K562 (cell line): ENCODE results near the gene UBE2L3. TPM values are rescaled to one million over a fixed set of nuclear protein-coding genes. Genes with fewer than 3 reads are reported as not detected.

Source experiments
- ATF3 ChIP-seq, 2 experiments: fragments of 450-650 bp in 1 of 2; sonication (generic) in 1 of 2; formaldehyde crosslinking in 1 of 2; IDR thresholded peaks in 1 of 2; conservative IDR thresholded peaks in 1 of 2; 2 replicates each; pipeline versions ENCODE4 v1.6.1 to v1.8.1; 2016 to 2023; ENCODE audit warnings: mild to moderate bottlenecking in 2 of 2, moderate library complexity in 2 of 2, inconsistent platforms in 1 of 2, missing genetic modification reagents in 1 of 2
- BMI1 ChIP-seq: fragments of 150-350 bp; IDR thresholded peaks from 2 replicates; pipeline ENCODE4 v1.6.1; 2014; ENCODE audit warnings: low read length
- EWSR1 ChIP-seq: fragments of 450-650 bp; IDR thresholded peaks from 2 replicates; pipeline ENCODE4 v1.6.1; 2018; ENCODE audit warnings: borderline replicate concordance, mild to moderate bottlenecking, low read depth, moderate library complexity; ENCODE audit not compliant: partially characterized antibody
- GTF2B ChIP-seq: IDR thresholded peaks from 2 replicates; pipeline ENCODE4 v1.6.1; 2011; ENCODE audit not compliant: insufficient read length; ENCODE audit errors: extremely low read depth
- PHF20 ChIP-seq: fragments of 450-650 bp; IDR thresholded peaks from 2 replicates; pipeline ENCODE4 v1.6.1; 2018; ENCODE audit not compliant: partially characterized antibody
- POLR2AphosphoS2 ChIP-seq: IDR thresholded peaks from 2 replicates; pipeline ENCODE4 v1.6.1; 2012; ENCODE audit warnings: low read length, improper control_type of control experiment
- RBM17 ChIP-seq: fragments of 200-400 bp; formaldehyde crosslinking; IDR thresholded peaks from 2 replicates; pipeline ENCODE4 v1.6.1; 2017; ENCODE audit warnings: low read depth, mild to moderate bottlenecking, low read length, borderline replicate concordance
- RFX1 ChIP-seq: fragments of 450-650 bp; IDR thresholded peaks from 2 replicates; pipeline ENCODE4 v1.6.1; 2016; ENCODE audit warnings: mild to moderate bottlenecking, moderate library complexity
- SMARCC2 ChIP-seq: fragments of 450-650 bp; IDR thresholded peaks from 2 replicates; pipeline ENCODE4 v1.6.1; 2017; ENCODE audit warnings: antibody characterized with exemption, moderate library complexity, mild to moderate bottlenecking, low read depth
- YBX1 ChIP-seq: fragments of 450-650 bp; IDR thresholded peaks from 2 replicates; pipeline ENCODE4 v1.7.1; 2016; ENCODE audit warnings: mild to moderate bottlenecking
- ZNF174 ChIP-seq: fragments of 250-450 bp; sonication (Bioruptor Pico); IDR thresholded peaks from 2 replicates; pipeline ENCODE4 v1.4.0; 2020; ENCODE audit warnings: mild to moderate bottlenecking
- ZNF311 ChIP-seq: fragments of 250-450 bp; sonication (Bioruptor Pico); IDR thresholded peaks from 2 replicates; pipeline ENCODE4 v1.4.0; 2020; ENCODE audit warnings: mild to moderate bottlenecking, moderate library complexity
- polyA plus RNA-seq, 8 experiments: library from polyadenylated mRNA; depleted of rRNA in 4 of 8; stranded (reverse) in 5 of 8; unstranded in 3 of 8; fragments of >200 nt; fragmentation: Nextera tagmentation in 2 of 8; fragmentation: Illumina TruSeq in 1 of 8; extraction: Ambion mirVana in 2 of 8; extraction: Trizol in 1 of 8; gene quantifications; 2 replicates each; pipeline versions ENCODE4 v1.2.1 to v1.2.3, GENCODE V29; 2011 to 2014; ENCODE audit warnings: inconsistent platforms in 1 of 8, missing spikeins in 1 of 8
- total RNA-seq, 7 experiments: library from RNA; depleted of rRNA in 6 of 7; stranded (reverse); fragments of >200 nt in 6 of 7; fragmentation: Illumina TruSeq in 2 of 7; extraction: Trizol in 2 of 7; gene quantifications; 2 replicates each; pipeline versions ENCODE4 v1.2.1 to v1.2.3, GENCODE V29; 2011 to 2021; ENCODE audit warnings: low replicate concordance in 1 of 7
- TF ChIP-seq, protein P1 (sequence below): fragments of 450-650 bp; formaldehyde crosslinking; IDR thresholded peaks from 2 replicates; pipeline ENCODE4 v1.4.0; 2022; ENCODE audit warnings: missing genetic modification characterization
- TF ChIP-seq, protein P2 (sequence below): conservative IDR thresholded peaks from 2 replicates; pipeline ENCODE4 v1.6.1; 2011; ENCODE audit warnings: low read depth, mild to moderate bottlenecking, low read length; ENCODE audit not compliant: control insufficient read depth
- TF ChIP-seq, protein P3 (sequence below): fragments of 450-650 bp; IDR thresholded peaks from 2 replicates; pipeline ENCODE4 v1.6.1; 2016; ENCODE audit warnings: low read depth

Gene UBE2L3
- total and polyA plus RNA-seq, 9 of the 15 experiments (the other 6 are each of a cell fraction or from before 2014, with no cell fraction given): 215 to 625 (median 285) TPM

GRCh38 chr22:21657360-21658032 is 90.0 kb downstream of the UBE2L3 start (continued):
- TF ChIP-seq ATF3 (IDR thresholded peaks at IDR 0.05) (no peak), ATF3 (CRISPR knock-in tag; conservative IDR thresholded peaks at IDR 0.05) (0 out of 2 replicates have a peak, but pooled peaks have one; percentile 40), ZNF311 (CRISPR knock-in tag) (no peak), ZNF174 (CRISPR knock-in tag) (no peak), BMI1 (no peak), YBX1 (no peak), GTF2B (no peak), RFX1 (no peak), RBM17 (no peak), SMARCC2 (no peak), PHF20 (no peak), EWSR1 (no peak), POLR2AphosphoS2 (peak; percentile 100)
- TF ChIP-seq, protein P1, sequence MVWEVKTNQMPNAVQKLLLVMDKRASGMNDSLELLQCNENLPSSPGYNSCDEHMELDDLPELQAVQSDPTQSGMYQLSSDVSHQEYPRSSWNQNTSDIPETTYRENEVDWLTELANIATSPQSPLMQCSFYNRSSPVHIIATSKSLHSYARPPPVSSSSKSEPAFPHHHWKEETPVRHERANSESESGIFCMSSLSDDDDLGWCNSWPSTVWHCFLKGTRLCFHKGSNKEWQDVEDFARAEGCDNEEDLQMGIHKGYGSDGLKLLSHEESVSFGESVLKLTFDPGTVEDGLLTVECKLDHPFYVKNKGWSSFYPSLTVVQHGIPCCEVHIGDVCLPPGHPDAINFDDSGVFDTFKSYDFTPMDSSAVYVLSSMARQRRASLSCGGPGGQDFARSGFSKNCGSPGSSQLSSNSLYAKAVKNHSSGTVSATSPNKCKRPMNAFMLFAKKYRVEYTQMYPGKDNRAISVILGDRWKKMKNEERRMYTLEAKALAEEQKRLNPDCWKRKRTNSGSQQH: no peak
- TF ChIP-seq, protein P2, sequence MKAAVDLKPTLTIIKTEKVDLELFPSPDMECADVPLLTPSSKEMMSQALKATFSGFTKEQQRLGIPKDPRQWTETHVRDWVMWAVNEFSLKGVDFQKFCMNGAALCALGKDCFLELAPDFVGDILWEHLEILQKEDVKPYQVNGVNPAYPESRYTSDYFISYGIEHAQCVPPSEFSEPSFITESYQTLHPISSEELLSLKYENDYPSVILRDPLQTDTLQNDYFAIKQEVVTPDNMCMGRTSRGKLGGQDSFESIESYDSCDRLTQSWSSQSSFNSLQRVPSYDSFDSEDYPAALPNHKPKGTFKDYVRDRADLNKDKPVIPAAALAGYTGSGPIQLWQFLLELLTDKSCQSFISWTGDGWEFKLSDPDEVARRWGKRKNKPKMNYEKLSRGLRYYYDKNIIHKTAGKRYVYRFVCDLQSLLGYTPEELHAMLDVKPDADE: no peak
- TF ChIP-seq, protein P3, sequence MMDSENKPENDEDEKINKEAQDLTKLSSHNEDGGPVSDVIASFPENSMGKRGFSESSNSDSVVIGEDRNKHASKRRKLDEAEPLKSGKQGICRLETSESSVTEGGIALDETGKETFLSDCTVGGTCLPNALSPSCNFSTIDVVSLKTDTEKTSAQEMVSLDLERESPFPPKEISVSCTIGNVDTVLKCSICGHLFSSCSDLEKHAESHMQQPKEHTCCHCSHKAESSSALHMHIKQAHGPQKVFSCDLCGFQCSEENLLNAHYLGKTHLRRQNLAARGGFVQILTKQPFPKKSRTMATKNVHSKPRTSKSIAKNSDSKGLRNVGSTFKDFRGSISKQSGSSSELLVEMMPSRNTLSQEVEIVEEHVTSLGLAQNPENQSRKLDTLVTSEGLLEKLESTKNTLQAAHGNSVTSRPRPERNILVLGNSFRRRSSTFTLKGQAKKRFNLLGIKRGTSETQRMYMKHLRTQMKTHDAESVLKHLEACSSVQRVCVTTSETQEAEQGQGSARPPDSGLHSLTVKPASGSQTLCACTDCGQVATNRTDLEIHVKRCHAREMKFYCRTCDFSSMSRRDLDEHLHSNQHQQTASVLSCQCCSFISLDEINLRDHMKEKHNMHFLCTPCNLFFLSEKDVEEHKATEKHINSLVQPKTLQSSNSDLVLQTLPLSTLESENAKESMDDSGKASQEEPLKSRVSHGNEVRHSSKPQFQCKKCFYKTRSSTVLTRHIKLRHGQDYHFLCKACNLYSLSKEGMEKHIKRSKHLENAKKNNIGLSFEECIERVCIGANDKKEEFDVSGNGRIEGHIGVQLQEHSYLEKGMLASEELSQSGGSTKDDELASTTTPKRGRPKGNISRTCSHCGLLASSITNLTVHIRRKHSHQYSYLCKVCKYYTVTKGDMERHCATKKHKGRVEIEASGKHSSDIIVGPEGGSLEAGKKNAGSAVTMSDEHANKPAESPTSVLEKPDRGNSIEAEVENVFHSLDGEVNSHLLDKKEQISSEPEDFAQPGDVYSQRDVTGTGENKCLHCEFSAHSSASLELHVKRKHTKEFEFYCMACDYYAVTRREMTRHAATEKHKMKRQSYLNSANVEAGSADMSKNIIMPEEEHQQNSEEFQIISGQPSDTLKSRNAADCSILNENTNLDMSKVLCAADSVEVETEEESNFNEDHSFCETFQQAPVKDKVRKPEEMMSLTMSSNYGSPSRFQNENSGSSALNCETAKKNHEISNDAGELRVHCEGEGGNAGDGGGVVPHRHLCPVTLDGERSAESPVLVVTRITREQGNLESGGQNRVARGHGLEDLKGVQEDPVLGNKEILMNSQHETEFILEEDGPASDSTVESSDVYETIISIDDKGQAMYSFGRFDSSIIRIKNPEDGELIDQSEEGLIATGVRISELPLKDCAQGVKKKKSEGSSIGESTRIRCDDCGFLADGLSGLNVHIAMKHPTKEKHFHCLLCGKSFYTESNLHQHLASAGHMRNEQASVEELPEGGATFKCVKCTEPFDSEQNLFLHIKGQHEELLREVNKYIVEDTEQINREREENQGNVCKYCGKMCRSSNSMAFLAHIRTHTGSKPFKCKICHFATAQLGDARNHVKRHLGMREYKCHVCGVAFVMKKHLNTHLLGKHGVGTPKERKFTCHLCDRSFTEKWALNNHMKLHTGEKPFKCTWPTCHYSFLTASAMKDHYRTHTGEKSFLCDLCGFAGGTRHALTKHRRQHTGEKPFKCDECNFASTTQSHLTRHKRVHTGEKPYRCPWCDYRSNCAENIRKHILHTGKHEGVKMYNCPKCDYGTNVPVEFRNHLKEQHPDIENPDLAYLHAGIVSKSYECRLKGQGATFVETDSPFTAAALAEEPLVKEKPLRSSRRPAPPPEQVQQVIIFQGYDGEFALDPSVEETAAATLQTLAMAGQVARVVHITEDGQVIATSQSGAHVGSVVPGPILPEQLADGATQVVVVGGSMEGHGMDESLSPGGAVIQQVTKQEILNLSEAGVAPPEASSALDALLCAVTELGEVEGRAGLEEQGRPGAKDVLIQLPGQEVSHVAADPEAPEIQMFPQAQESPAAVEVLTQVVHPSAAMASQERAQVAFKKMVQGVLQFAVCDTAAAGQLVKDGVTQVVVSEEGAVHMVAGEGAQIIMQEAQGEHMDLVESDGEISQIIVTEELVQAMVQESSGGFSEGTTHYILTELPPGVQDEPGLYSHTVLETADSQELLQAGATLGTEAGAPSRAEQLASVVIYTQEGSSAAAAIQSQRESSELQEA: no peak
